Gastroesophageal sphincter (tissue), 4 donors: Measurements from ENCODE around the gene MYO15B. TPM values are rescaled to one million over a fixed set of nuclear protein-coding genes. Genes with fewer than 3 reads are reported as not detected.
A peak's percentile ranks its signal among the peaks of the same experiment; 100 is the strongest.

ENCODE experiments used
- ATAC-seq: fragments of 150-250 bp; one replicate; pipeline ENCODE4 v1.9.1; 2016; ENCODE audit warnings: mild to moderate bottlenecking, moderate library complexity
- H3K27ac ChIP-seq, 4 donors: fragments of 200-600 bp; sonication (generic) in 3 of 4; 1 replicate in 3 of 4; 2 replicates in 1 of 4; pipeline ENCODE4 v1.5.1; 2016 to 2019
- H3K27me3 ChIP-seq: fragments of 200-600 bp; sonication (generic); one replicate; pipeline ENCODE4 v1.5.1; 2019
- H3K36me3 ChIP-seq, 2 donors: fragments of 200-600 bp; sonication (generic); one replicate each; pipeline ENCODE4 v1.5.1; 2019; ENCODE audit warnings: control low read depth in 1 of 2
- H3K4me1 ChIP-seq, 3 donors: fragments of 200-600 bp; sonication (generic); 1 replicate in 2 of 3; 2 replicates in 1 of 3; pipeline ENCODE4 v1.5.1; 2016 to 2019; ENCODE audit warnings: control low read depth in 2 of 3
- H3K4me3 ChIP-seq, 2 donors: fragments of 200-600 bp; sonication (generic); one replicate each; pipeline ENCODE4 v1.5.1; 2019; ENCODE audit warnings: mild to moderate bottlenecking in 1 of 2, moderate library complexity in 1 of 2
- H3K9me3 ChIP-seq, 3 donors: fragments of 200-600 bp; sonication (generic); one replicate each; pipeline ENCODE4 v1.5.1; 2017 to 2019; ENCODE audit warnings: control low read depth in 2 of 3
- EP300 ChIP-seq: sonication (generic); formaldehyde crosslinking; IDR thresholded peaks from one replicate; pipeline ENCODE4 v1.6.1; 2017; ENCODE audit warnings: antibody characterized with exemption, mild to moderate bottlenecking
- POLR2A ChIP-seq, 2 donors: fragments of 450-650 bp; IDR thresholded peaks; one replicate each; pipeline ENCODE4 v1.6.1; 2017; ENCODE audit warnings: antibody characterized with exemption in 2 of 2, mild to moderate bottlenecking in 2 of 2, moderate library complexity in 1 of 2
- POLR2AphosphoS5 ChIP-seq: sonication (generic); formaldehyde crosslinking; IDR thresholded peaks from one replicate; pipeline ENCODE4 v1.6.1; 2017; ENCODE audit warnings: antibody characterized with exemption
- WGBS, 2 donors: methylation state at CpG; one replicate each; pipeline ENCODE4 v1.1.5; 2018; ENCODE audit warnings: low coverage in 1 of 2; 5-methylcytosine and 5-hydroxymethylcytosine counted together
- total RNA-seq, 4 donors: library from RNA; depleted of rRNA; stranded (reverse); fragments of >200 nt; gene quantifications; one replicate each; pipeline ENCODE4 v1.1.0, GENCODE V29; 2016
- TF ChIP-seq, protein P1 (sequence below), 4 experiments: fragments of 200-600 bp in 2 of 4; fragments of 450-650 bp in 2 of 4; sonication (generic) in 1 of 4; IDR thresholded peaks; one replicate each; pipeline ENCODE4 v1.5.1; 2017 to 2019; ENCODE audit warnings: antibody characterized with exemption in 4 of 4, mild to moderate bottlenecking in 2 of 4, moderate library complexity in 2 of 4

The MYO15B gene
- total RNA-seq, 4 donors from 2014 or later, result 10.7 to 76.1 (median 50.8) TPM

DNA sequence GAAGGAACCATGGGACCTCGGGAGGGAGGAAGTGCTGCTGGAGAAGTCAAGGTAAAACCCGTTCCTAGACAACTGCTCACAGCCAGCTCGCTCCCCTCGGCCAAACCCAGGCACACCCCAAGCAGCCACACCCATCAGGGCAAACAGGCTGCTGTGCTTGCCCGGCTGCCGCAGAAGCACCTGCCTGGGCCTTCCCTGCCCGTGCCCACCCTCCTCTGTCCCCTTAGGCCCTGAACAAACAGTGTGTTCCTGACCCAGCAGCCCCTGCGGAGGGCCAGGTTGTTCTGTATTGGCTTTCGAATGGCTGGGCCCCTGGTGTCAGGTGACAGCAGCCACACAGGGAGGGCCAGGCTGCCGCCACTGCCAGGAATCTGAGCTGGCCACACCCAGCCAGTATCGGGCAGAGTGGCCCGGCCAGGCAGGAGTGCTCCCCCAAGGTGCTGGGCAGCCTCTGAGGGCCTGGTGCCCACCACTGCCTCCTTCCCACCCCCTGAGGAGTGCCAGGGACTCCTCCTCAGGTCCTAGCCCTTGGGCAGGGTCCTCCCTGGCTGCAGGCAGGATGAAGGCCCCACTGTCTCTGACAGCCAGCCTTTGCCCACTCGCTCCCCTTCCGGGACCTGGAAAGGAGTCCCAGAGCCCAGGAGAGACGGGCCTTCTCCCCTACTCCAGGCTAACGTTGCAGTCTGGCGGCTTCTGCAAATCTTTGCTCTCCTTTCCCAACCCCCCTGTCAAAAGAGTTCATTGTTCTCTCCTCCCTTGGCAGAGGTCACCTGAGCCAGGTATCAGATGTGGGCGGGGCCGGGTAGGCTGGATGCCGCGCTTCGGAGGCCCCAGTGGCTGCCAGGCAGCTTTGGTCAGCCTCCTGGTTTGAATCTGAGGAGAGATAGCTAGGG, 38.1 kb upstream of the MYO15B start:
- H3K4me3 ChIP-seq, result no peak overlapping the region
- H3K27ac ChIP-seq, result no peak overlapping the region
- H3K4me1 ChIP-seq, result peaks cover 0 to 6% (median 0%) of the 10 kb centered on the region in 3 donors
- no peaks in the 10 kb centered on the region for H3K9me3 ChIP-seq
- TF ChIP-seq POLR2AphosphoS5 (no peak), EP300 (no peak), POLR2A (IDR thresholded peaks at IDR 0.05) (no peak)
- TF ChIP-seq, protein P1, sequence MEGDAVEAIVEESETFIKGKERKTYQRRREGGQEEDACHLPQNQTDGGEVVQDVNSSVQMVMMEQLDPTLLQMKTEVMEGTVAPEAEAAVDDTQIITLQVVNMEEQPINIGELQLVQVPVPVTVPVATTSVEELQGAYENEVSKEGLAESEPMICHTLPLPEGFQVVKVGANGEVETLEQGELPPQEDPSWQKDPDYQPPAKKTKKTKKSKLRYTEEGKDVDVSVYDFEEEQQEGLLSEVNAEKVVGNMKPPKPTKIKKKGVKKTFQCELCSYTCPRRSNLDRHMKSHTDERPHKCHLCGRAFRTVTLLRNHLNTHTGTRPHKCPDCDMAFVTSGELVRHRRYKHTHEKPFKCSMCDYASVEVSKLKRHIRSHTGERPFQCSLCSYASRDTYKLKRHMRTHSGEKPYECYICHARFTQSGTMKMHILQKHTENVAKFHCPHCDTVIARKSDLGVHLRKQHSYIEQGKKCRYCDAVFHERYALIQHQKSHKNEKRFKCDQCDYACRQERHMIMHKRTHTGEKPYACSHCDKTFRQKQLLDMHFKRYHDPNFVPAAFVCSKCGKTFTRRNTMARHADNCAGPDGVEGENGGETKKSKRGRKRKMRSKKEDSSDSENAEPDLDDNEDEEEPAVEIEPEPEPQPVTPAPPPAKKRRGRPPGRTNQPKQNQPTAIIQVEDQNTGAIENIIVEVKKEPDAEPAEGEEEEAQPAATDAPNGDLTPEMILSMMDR (IDR thresholded peaks at IDR 0.05), result no peak
- no peaks in the 10 kb centered on the region for H3K36me3 ChIP-seq
- ATAC-seq, result no peak
- no peaks in the 10 kb centered on the region for H3K27me3 ChIP-seq
- WGBS, 2 donors, result 79% methylated on average over 7 of the region's 22 CpGs; no CpG with 5 or more reads in 1 of the 2 donors

DNA sequence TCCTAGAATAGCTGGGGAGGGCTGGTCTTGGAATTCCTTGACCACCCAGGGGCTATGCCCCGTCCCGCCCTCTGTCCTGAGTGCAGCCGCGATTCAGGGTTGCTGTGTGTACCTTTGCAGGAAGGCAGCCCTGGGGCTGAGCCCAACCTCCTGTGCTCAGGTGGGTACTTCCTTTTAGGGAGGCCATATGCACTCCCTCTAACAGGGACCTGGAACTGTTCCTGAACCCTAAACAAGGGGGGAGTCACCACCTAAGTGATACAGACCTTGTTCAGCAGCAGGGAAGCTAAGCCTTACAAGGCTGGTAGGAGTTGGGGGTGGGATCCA, 37.5 kb upstream of the MYO15B start:
- no CpG with 5 or more reads among the region's 4 CpGs for WGBS, 2 donors
- TF ChIP-seq, protein P1 (IDR thresholded peaks at IDR 0.05), result no peak
- TF ChIP-seq POLR2A (IDR thresholded peaks at IDR 0.05), result no peak
- no peak for TF ChIP-seq POLR2AphosphoS5
- no peak for TF ChIP-seq EP300

DNA sequence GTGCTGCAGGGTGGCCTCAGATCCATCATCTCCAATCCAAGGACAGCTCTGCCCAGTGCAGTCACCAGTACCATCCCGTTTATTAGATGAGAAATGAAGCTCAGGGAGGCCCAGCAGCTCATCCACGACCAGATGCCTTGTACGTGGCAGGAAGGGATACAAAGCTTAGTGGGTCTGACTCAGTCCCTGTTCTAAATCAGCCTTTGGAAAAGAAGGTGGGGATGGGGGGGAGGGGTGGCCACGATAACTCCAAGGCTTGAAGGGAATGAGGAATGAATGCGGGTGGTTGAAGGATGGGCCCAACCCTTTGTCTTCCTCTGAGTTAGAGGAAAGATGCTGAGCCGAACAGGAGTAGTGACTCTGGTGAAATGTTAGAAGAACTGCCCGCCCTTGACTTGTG, 36.3 kb upstream of the MYO15B start:
- no peaks in the 10 kb centered on the region for H3K36me3 ChIP-seq
- TF ChIP-seq EP300 (no peak), POLR2A (IDR thresholded peaks at IDR 0.05) (no peak)
- TF ChIP-seq, protein P1 (IDR thresholded peaks at IDR 0.05), result no peak
- ATAC-seq, result no peak
- peaks cover 0 to 6% (median 0%) of the 10 kb centered on the region in 3 donors for H3K4me1 ChIP-seq
- WGBS, 2 donors, result 69 to 100% methylated on average over 2 to 3 of the region's 7 CpGs
- H3K27me3 ChIP-seq, result no peaks in the 10 kb centered on the region
- no peak overlapping the region for H3K4me3 ChIP-seq
- H3K27ac ChIP-seq, result no peak overlapping the region
- H3K9me3 ChIP-seq, result no peaks in the 10 kb centered on the region

More for the DNA sequence above, 37.5 kb upstream of the MYO15B start:
- Histone ChIP-seq H3K27ac (no peak overlapping the region), H3K27me3 (no peaks in the 10 kb centered on the region), H3K4me3 (no peak overlapping the region), H3K36me3 (no peaks in the 10 kb centered on the region), H3K4me1 (peaks cover 0 to 6% (median 0%) of the 10 kb centered on the region in 3 donors), H3K9me3 (no peaks in the 10 kb centered on the region)
- ATAC-seq, result no peak

DNA sequence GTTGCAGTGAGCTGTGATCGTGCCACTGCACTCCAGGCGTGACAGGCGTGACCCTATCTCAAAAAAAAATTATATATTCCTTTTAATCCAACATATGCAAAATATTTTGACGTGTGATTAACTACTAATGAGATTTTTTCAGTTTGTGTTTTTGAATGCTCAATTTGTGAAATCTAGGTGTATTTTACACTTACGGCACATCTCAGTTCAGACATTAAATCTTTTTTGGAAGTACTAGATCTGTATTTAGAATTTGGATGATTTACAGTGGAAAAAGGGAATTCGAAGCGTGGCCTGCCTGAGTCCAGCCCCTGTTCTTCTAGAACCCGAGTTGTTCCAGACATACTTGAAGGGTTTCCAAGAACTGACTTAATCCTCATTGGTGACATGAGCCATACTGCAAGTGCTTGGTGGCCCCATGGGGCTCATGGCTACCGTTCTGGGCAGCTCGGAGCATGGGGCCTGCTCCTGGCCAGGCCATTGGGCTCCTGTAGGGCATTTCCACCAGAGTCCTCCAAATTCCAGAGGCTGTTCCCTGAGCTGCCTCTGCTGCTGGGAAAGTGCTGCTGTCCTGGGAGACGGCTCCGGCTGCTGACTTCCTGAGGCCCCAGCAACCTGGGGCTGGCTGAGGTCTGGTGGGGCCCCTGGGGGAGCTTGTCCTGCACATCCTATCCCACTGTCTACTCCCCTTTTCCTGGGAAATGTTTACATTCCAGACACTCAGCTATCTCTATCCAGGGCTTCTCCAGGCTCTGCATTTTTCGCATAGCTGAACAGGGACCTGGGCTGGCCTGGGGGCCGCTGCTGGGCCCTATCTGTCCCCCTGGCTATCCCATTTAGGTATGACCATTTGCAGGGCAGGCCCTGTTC, 34.9 kb upstream of the MYO15B start:
- 79 to 84% methylated on average over 8 to 9 of the region's 14 CpGs for WGBS, 2 donors
- H3K36me3 ChIP-seq, result no peaks in the 10 kb centered on the region
- peak; percentile 8 for ATAC-seq
- H3K4me1 ChIP-seq, result peaks cover 0 to 12% (median 0%) of the 10 kb centered on the region in 3 donors
- no peaks in the 10 kb centered on the region for H3K27me3 ChIP-seq
- H3K4me3 ChIP-seq, result no peak overlapping the region
- H3K9me3 ChIP-seq, result no peaks in the 10 kb centered on the region
- TF ChIP-seq, protein P1 (IDR thresholded peaks at IDR 0.05), result no peak
- TF ChIP-seq EP300 (no peak), POLR2A (IDR thresholded peaks at IDR 0.05) (no peak), POLR2AphosphoS5 (no peak)
- H3K27ac ChIP-seq, result no peak overlapping the region
